GM10248 (cell line): ENCODE results near the gene RBM12.
A peak's percentile ranks its signal among the peaks of the same experiment; 100 is the strongest.

Experiments
- CTCF ChIA-PET: fragments of 300-600 bp; sonication (Branson Sonifier 250); formaldehyde crosslinking; extraction: SDS; loops from one replicate; lab custom pipeline; 2021; ENCODE audit warnings: antibody characterized with exemption; lab: Yijun Ruan, JAX
- POLR2A ChIA-PET: fragments of 350-650 bp; sonication (Branson Sonifier 250); formaldehyde crosslinking; extraction: SDS; loops from one replicate; lab custom pipeline; 2020; ENCODE audit warnings: antibody characterized with exemption; lab: Yijun Ruan, JAX
- DNase-seq: peaks from one replicate; pipeline ENCODE4 v3.0.0; 2012; ENCODE audit errors: extremely low spot score
- TF ChIP-seq, protein P1 (sequence below): IDR thresholded peaks from 2 replicates; pipeline ENCODE4 v1.5.1; 2012; ENCODE audit warnings: mild to moderate bottlenecking, low read depth; ENCODE audit errors: extremely low read depth, missing control alignments, control extremely low read depth

The RBM12 gene

DNA sequence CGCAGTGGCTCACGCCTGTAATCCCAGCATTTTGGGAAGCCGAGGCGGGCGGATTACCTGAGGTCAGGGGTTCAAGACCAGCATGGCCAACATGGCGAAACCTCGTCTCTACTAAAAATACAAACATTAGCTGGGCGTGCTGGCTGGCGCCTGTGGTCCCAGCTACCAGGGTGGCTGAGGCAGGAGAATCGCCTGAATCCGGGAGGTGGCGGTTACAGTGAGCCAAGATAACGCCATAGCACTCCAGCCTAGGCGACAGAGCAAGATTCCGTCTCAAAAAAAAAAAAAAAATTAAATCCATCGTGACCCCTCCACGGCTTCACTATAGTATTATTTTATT lies 1.2 kb upstream of the RBM12 start:
- DNase-seq = no peak
- ChIA-PET POLR2A (interaction anchor here (0.6 to 0.9 kb wide), 2 partner anchors 76 to 665 kb away, joined by 3 read pairs; partner anchors contain the start of gene RBM39), CTCF (interaction anchor here (1.0 to 1.6 kb wide), 3 partner anchors 9 to 47 kb away, joined by 3 to 4 read pairs (median 3); no protein-coding TSS in a partner anchor)
- TF ChIP-seq, protein P1, sequence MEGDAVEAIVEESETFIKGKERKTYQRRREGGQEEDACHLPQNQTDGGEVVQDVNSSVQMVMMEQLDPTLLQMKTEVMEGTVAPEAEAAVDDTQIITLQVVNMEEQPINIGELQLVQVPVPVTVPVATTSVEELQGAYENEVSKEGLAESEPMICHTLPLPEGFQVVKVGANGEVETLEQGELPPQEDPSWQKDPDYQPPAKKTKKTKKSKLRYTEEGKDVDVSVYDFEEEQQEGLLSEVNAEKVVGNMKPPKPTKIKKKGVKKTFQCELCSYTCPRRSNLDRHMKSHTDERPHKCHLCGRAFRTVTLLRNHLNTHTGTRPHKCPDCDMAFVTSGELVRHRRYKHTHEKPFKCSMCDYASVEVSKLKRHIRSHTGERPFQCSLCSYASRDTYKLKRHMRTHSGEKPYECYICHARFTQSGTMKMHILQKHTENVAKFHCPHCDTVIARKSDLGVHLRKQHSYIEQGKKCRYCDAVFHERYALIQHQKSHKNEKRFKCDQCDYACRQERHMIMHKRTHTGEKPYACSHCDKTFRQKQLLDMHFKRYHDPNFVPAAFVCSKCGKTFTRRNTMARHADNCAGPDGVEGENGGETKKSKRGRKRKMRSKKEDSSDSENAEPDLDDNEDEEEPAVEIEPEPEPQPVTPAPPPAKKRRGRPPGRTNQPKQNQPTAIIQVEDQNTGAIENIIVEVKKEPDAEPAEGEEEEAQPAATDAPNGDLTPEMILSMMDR = no peak

DNA sequence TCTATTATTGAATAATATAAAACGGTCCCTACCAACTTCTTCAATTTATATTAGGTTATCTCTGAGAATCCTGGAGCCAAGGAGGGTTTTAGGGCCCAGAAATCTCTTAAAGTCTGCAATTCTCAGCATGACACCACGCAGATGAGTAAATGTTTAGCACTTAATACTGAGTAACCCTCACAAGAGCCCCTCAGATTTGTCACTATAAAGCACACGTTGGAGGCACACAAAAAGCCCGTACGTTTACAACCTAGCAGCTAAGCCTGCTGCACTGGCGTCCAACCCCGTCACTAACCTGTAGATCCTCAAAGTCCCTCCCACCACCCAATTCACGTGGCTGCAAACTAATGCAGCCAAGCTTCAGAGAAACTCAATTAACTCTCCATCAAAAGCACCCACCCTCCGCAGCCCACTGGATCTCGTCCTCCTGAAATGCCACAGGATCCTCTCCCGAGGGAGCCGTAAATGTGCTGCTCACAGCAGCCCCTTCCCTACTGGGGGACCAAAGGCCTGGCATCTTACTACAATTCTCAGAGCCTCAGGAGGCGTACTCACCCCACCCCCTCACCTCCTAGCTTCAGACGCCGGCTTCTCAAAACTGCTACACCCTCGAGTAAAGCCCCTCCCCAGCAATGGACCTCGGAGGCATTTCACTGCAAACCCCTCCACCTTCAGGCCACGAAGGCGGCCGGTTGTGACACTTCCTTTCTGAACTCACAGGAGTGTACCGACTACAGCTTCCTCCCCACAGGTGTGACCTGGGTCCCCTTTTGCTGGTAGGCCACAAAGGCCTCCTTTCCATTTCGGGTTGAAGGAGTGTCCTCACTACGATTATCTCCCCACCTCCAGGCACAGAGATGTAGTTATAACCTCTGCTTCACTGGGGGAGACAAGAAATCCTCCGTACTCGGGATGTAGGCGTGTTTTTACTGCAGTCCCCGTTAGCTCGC lies 909 bp downstream of the RBM12 start:
- ChIA-PET CTCF (interaction anchor here (0.8 to 1.7 kb wide), 5 partner anchors 44 to 290 kb away, joined by 3 to 7 read pairs (median 4); partner anchors contain the start of genes SCAND1 and SPAG4), POLR2A (interaction anchor here (0.5 to 1.7 kb wide), 5 partner anchors 18 to 290 kb away, joined by 3 to 14 read pairs (median 7); no protein-coding TSS in a partner anchor)
- TF ChIP-seq, protein P1 = no peak
- DNase-seq = peak; percentile 48

DNA sequence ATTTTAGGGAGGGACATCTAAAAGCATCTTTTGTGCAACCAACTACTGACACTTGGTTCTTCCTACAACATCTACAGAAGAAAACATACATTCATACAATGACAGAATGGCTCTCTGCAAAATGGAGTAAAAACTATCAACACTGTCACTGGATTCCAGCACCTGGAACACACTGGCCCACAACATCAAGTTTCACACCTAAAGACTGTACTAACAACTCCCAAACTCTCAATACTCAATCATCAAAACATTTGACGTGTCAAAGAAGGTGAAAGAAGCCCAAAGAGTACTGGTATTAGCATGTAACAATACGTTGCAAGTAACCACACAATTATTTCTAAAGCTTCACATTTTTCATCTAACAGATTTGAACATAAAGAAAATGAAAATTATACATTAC lies 2.1 kb downstream of the RBM12 start:
- ChIA-PET POLR2A (no interaction called here), CTCF (no interaction called here)
- DNase-seq = no peak
- TF ChIP-seq, protein P1 = no peak

DNA sequence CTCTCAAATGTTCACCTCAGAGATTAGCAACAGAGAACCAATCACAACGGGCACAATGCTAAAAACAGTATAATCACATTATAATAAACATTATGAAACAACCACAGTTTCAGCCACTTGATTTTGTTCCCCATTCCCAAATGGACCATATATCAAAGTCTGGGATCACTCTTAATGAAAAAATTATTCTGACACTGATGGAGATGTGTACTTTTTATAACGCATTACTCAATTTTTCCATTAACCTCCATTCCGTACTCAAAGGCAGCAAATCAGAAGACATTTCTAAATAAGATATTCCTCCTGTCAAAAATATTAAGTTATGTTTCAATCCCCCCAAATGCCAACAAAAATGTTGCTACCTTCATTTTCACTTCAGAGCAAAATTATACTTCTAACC lies 2.8 kb downstream of the RBM12 start:
- POLR2A ChIA-PET = no interaction called here
- CTCF ChIA-PET = interaction anchor here (1.3 kb wide), 1 partner anchor 33 kb away, joined by 3 read pairs; no protein-coding TSS in a partner anchor

DNA sequence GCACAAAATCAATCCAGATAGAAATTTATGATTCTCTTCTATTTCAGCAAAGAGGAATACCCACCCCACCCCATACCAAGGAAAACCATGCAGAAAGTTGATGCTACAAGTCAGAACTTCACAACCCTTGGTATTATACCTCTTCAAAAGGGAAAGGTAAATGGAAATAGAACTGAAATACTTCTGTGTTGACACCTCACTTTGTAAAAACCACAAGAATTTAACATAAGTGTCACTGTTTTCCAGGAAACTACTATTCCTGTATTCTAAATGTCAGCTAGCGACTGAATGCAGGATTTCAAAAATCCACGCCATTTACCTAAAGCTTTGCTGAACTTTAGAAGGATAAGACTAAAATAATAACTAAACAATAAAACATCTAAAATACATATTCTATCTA lies 3.6 kb downstream of the RBM12 start:
- TF ChIP-seq, protein P1 = no peak
- DNase-seq = no peak
- ChIA-PET POLR2A (interaction anchor here (0.6 kb wide), 2 partner anchors 15 to 235 kb away, joined by 3 to 7 read pairs; no protein-coding TSS in a partner anchor), CTCF (interaction anchor here (1.3 to 4.8 kb wide), 2 partner anchors 32 to 42 kb away, joined by 3 to 25 read pairs; no protein-coding TSS in a partner anchor)

More for the DNA sequence above, 2.8 kb downstream of the RBM12 start:
- DNase-seq = no peak
- TF ChIP-seq, protein P1 = no peak
